Peyer's patch (tissue), 4 donors: Measurements from ENCODE around the gene VMP1. TPM values are rescaled to one million over a fixed set of nuclear protein-coding genes. Genes with fewer than 3 reads are reported as not detected.
"Not testable (repeated sequence)": the region's sequence is repeated elsewhere in the genome, so short reads cannot be mapped to it uniquely, and the experiment has no call there.

Source experiments
- DNase-seq, 3 donors: peaks; one replicate each; pipeline ENCODE4 v3.0.0-alpha.2; 2017 to 2019
- H3K27ac ChIP-seq, 4 donors: fragments of 200-600 bp; sonication (generic); one replicate each; pipeline ENCODE4 v1.5.1; 2016 to 2019
- H3K27me3 ChIP-seq, 2 donors: fragments of 200-600 bp; sonication (generic); one replicate each; pipeline ENCODE4 v1.5.1; 2019
- H3K36me3 ChIP-seq, 3 donors: fragments of 200-600 bp; sonication (generic); one replicate each; pipeline ENCODE4 v1.5.1; 2016 to 2019
- H3K4me1 ChIP-seq, 4 donors: fragments of 200-600 bp; sonication (generic); one replicate each; pipeline ENCODE4 v1.5.1; 2016 to 2019
- H3K4me3 ChIP-seq, 4 donors: fragments of 200-600 bp; sonication (generic); 1 replicate in 3 of 4; 2 replicates in 1 of 4; pipeline ENCODE4 v1.5.1; 2016 to 2019; ENCODE audit warnings: mild to moderate bottlenecking in 1 of 4
- H3K9me3 ChIP-seq, 4 donors: fragments of 200-600 bp; sonication (generic); one replicate each; pipeline ENCODE4 v1.5.1; 2016 to 2019; ENCODE audit warnings: mild to moderate bottlenecking in 1 of 4
- POLR2A ChIP-seq, 2 donors: fragments of 450-650 bp; IDR thresholded peaks; one replicate each; pipeline ENCODE4 v1.5.1; 2017; ENCODE audit warnings: antibody characterized with exemption in 2 of 2, mild to moderate bottlenecking in 2 of 2, moderate library complexity in 2 of 2
- total RNA-seq, 4 donors: library from RNA; depleted of rRNA; stranded (reverse); fragments of >200 nt; gene quantifications; one replicate each; pipeline ENCODE4 v1.1.0, GENCODE V29; 2016
- TF ChIP-seq, protein P1 (sequence below), 6 experiments: fragments of 450-650 bp in 4 of 6; fragments of 200-600 bp in 2 of 6; sonication (generic) in 1 of 6; IDR thresholded peaks; one replicate each; pipeline ENCODE4 v1.5.1; 2017 to 2019; ENCODE audit warnings: antibody characterized with exemption in 6 of 6, mild to moderate bottlenecking in 3 of 6, moderate library complexity in 1 of 6

The VMP1 gene
- total RNA-seq, 4 donors from 2014 or later: 228 to 366 (median 332) TPM

DNA sequence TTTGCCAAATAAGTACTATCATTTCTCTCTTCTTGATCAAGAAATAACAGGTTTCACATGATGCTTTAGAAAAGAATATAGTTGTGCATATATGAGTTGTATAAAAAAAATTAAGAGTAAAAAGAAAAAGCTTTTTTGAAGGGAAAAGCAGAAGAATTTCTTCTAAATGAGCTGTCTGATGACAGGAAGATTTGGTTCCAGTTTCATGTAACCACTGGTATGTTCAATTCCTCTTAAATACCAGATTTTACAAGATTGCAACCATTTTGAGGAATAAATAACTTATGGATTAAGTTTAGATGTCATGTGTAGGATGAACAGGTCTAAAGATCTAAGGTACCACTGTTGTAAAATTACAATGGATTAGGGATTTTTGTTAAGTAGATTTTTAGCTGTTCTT, 45.0 kb downstream of the VMP1 start:
- Histone ChIP-seq H3K27ac (no peak overlapping the region), H3K9me3 (no peaks in the 10 kb centered on the region), H3K4me1 (peaks cover 0 to 22% (median 0%) of the 10 kb centered on the region in 4 donors), H3K36me3 (no peaks in the 10 kb centered on the region), H3K4me3 (no peak overlapping the region), H3K27me3 (no peaks in the 10 kb centered on the region)
- TF ChIP-seq POLR2A (IDR thresholded peaks at IDR 0.05): no peak
- TF ChIP-seq, protein P1, sequence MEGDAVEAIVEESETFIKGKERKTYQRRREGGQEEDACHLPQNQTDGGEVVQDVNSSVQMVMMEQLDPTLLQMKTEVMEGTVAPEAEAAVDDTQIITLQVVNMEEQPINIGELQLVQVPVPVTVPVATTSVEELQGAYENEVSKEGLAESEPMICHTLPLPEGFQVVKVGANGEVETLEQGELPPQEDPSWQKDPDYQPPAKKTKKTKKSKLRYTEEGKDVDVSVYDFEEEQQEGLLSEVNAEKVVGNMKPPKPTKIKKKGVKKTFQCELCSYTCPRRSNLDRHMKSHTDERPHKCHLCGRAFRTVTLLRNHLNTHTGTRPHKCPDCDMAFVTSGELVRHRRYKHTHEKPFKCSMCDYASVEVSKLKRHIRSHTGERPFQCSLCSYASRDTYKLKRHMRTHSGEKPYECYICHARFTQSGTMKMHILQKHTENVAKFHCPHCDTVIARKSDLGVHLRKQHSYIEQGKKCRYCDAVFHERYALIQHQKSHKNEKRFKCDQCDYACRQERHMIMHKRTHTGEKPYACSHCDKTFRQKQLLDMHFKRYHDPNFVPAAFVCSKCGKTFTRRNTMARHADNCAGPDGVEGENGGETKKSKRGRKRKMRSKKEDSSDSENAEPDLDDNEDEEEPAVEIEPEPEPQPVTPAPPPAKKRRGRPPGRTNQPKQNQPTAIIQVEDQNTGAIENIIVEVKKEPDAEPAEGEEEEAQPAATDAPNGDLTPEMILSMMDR (IDR thresholded peaks at IDR 0.05): no peak
- DNase-seq: no peak

DNA sequence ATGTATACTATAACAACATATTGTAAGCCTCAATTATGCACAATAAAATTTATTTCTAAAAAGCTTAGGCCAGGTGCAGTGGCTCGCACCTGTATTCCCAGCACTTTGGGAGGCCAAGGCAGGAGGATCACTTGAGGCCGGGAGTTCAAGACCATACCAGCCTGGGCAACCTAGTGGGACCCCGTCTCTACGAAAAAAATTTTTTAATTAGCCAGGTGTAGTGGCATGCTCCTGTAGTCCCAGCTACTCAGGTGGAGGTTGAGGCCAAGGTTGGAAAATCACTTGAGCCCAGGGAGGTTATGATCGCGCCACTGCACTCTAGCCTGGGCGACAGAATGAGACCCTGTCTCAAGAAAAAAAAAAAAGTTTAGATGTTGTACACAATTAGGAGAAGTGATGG, 45.5 kb downstream of the VMP1 start:
- H3K4me1 ChIP-seq: peaks cover 0 to 22% (median 0%) of the 10 kb centered on the region in 4 donors
- no peak for DNase-seq
- H3K27ac ChIP-seq: no peak overlapping the region
- H3K27me3 ChIP-seq: no peaks in the 10 kb centered on the region
- no peaks in the 10 kb centered on the region for H3K36me3 ChIP-seq
- TF ChIP-seq, protein P1 (IDR thresholded peaks at IDR 0.05): no peak
- no peak for TF ChIP-seq POLR2A (IDR thresholded peaks at IDR 0.05)
- H3K9me3 ChIP-seq: no peaks in the 10 kb centered on the region
- no peak overlapping the region for H3K4me3 ChIP-seq

DNA sequence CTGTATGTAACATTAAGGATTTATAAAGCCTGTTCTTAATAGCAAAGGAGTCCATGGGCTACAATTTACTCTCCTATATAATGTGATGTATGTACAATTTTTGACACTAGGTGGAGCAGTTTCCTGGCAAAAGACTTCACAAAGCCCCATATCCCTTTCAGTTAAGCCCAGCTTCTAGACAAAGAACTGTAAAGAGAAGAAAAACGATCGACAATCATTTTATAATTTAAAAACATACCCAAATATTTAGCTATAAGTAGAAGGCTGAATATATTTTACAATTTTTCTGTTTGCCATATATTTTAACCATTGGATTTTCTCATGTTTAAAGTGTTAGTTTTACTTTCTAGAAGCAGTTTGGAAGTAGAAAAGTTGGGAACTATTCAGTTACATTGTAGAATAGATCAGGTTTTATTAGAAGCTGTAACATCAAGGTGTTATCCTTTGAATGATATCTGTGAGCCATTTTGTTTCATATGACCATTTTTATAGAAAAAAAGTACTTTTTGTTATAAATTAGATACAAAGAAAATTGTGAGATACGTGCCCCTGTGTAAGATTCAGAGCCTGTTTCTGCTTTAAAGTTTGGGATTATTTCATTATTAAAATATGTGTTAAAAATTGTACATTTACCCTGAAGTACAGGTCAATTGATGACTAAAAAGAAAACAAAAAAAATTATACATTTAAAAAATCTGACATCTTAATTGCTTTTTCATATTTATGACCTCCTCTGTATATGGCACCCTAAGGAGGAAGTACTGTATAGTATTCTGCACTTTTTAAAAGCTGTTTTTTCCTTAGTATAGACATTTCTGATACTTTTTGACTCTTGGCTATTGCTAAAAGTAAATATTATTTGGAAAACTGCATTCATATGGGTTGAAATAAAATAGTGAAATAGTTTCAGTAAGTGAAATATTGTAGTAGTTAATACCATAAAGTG, 46.3 kb downstream of the VMP1 start:
- H3K4me3 ChIP-seq: peak overlapping the region in 1 of 4 donors; percentile 19
- no peak for DNase-seq
- no peaks in the 10 kb centered on the region for H3K9me3 ChIP-seq
- no peaks in the 10 kb centered on the region for H3K36me3 ChIP-seq
- no peaks in the 10 kb centered on the region for H3K27me3 ChIP-seq
- peaks cover 0 to 22% (median 0%) of the 10 kb centered on the region in 4 donors for H3K4me1 ChIP-seq
- TF ChIP-seq POLR2A (IDR thresholded peaks at IDR 0.05): no peak
- TF ChIP-seq, protein P1 (IDR thresholded peaks at IDR 0.05): peak; percentile 47 to 94 (median 86)
- H3K27ac ChIP-seq: peak overlapping the region; percentile 5 to 62 (median 8)

DNA sequence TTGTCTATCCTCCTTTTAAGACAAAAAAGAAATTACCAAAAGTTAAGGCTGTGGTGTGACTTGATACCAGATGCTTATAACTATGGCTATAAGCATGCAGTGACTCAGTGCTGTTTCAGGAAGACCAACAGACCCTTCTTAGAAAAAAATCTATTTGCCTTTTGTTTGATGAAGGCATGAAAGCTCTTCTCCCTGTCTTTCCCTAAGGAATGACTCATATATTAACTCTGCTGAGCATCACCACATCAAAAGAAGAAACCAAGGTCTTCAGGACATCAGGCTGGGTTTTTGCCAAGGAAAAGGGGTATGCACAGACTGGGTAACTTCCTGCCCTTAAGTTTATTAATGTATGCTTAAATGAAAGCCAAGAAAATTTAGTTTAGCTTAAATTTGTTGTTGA, 47.1 kb downstream of the VMP1 start:
- Histone ChIP-seq H3K27ac (peak overlapping the region; percentile 5 to 62 (median 8)), H3K9me3 (no peaks in the 10 kb centered on the region), H3K36me3 (no peaks in the 10 kb centered on the region), H3K27me3 (no peaks in the 10 kb centered on the region), H3K4me3 (no peak overlapping the region), H3K4me1 (peaks cover 0 to 22% (median 0%) of the 10 kb centered on the region in 4 donors)
- no peak for TF ChIP-seq POLR2A (IDR thresholded peaks at IDR 0.05)
- TF ChIP-seq, protein P1 (IDR thresholded peaks at IDR 0.05): no peak
- DNase-seq: no peak

DNA sequence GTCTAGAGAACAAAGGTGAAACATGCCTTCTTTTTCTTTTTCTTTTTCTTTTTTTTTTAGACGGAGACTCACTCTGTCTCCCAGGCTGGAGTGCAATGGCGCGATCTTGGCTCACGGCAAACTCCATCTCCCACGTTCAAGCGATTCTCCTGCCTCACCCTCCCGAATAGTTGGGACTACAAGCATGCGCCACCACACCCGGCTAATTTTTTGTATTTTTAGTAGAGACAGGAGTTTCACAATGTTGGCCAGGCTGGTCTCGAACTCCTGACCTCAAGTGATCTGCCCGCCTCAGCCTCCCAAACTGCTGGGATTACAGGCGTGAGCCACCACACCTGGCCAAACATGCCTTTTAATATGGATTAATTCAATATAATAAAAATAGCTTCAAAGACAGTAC, 47.6 kb downstream of the VMP1 start:
- not testable (repeated sequence) for DNase-seq
- peak overlapping the region in 3 of 4 donors; percentile 6 to 62 (median 12) for H3K27ac ChIP-seq

DNA sequence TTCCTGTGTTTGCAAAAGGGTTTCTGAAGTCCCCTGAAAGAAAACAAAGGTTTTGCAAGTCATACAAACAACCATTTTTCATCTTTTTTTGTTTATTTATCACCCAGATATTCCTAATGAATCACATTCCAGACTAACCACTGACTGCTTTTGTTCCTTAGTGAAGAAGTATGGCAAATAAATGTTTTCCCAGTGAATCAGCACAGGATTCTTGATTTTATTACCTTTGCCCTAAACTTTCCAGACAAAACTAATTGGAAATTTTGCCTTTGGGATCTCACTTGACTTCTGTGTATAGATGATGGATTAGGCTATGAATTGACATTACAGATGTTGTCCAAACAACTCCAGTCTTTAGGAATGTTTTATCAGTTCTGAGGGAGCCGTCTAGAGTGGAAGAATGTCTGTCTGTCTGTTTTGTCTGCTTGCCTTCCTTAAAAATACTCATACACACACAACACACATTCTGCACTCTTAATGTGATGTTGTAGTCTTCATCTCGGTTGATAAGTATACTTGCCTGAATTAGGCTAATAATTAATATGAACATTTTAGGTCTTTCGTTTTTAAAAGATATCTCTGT, 48.9 kb downstream of the VMP1 start:
- Histone ChIP-seq H3K9me3 (no peaks in the 10 kb centered on the region), H3K27ac (peak overlapping the region in 3 of 4 donors; percentile 15 to 62 (median 48)), H3K4me1 (peaks cover 0 to 22% (median 0%) of the 10 kb centered on the region in 4 donors), H3K36me3 (peaks cover 0 to 8% (median 0%) of the 10 kb centered on the region in 3 donors), H3K27me3 (no peaks in the 10 kb centered on the region), H3K4me3 (no peak overlapping the region)
- DNase-seq: no peak
- TF ChIP-seq, protein P1 (IDR thresholded peaks at IDR 0.05): no peak
- TF ChIP-seq POLR2A (IDR thresholded peaks at IDR 0.05): no peak

More for the DNA sequence above, 47.6 kb downstream of the VMP1 start:
- not testable (repeated sequence) for H3K36me3 ChIP-seq, H3K4me3 ChIP-seq, H3K27me3 ChIP-seq, H3K9me3 ChIP-seq
- H3K4me1 ChIP-seq: peaks cover 0 to 22% (median 0%) of the 10 kb centered on the region in 4 donors
